Nucleus accumbens (tissue), 56 donors: ENCODE measurements around the gene NF2.

Experiments used
- DNase-seq, 56 donors: peaks; one replicate each; lab custom pipeline; 2025; lab: John Stamatoyannopoulos, UW

Gene NF2

GRCh38 chr22:29715240-29715639 lies 111.8 kb downstream of the NF2 start:
- DNase-seq = no peak

GRCh38 chr22:29715705-29716104 lies 112.3 kb downstream of the NF2 start:
- DNase-seq = no peak

DNA sequence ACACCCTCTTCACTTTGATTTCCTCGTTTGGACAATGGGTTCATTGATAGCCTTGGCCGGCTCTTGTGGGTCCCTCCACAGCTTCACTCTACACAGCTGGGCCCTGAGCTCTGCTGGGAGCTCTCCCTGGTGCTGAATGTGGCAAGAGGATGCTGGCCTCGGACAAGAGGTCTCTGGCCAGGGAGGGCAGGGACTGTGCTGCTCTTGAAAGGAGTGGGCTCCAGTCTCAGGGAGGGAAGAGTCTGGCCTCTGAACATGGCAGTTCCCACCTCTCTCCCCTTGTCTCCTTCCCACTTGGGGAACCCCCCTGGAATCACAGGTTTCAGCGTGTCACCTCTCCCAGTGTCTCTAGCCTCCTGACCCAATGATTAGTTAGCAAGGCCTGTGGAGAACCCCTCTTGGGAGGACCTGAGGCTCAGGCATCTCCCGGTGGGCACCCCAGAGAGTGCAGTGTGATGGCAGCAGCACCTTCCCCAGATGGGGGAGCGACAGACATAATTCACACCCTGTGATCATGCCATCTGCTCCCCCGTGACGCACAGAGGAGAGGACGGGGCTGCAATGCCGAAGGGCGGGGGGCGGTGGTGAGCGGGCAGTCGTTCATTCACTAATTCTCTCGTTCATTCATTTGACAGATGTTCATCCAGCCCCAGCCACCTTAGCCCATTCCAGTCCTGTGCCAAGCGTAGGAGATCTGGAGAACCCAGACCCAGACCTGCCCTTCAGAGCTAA lies 113.5 kb downstream of the NF2 start:
- DNase-seq = peak in 51 of 56 donors; percentile 6 to 87 (median 61)

GRCh38 chr22:29717789-29718188 lies 114.4 kb downstream of the NF2 start:
- no peak for DNase-seq

DNA sequence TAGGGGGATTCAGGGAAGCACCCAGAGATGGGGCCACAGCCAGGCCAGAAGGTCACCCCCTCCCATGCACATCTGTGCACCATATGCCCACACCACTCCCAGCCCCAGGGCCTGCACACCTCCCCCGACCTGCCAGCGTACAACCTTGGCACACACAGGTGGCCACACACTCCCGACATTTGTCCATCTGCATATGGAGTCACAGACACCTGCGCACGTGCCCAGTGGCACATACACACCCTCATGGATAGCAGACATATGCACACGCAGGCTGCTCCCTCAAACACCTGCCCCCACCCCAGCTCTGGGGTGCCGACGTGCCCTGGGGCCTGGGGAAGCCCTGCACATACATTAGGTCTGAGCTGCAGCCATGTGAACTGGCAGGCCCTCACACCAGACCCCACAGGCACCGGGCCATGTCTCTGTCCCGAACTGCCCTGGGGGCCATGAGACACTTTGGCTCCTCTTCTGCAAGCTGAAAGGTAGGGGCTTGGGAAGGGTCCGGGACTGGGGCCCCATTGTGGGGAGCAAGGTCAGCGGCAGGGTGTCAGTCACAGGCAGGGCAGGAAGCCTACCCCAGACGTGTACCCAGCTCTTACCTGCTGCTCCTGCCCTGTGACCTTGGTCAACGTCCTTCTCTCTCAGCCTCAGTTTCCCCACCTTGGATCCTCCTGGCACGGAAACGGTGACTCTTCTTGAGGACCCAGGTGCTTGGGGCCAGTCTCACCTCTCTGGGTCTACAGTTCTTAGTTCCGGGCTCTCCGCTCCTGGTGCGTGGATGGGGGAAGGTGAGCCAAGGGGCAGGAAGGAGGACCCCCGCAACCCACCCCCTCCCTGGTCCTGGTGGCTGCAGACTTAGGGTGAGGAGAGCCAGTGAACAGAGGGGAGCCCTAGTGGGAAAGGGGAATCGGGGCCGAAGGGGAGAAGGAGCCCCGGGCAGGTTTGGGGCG lies 115.8 kb downstream of the NF2 start:
- no peak for DNase-seq

GRCh38 chr22:29719899-29720645 lies 116.6 kb downstream of the NF2 start, which contains the start of gene CABP7:
TSS of gene CABP7 (plus strand) at chr22:29720003. CDS start at chr22:29720425, 422 bp downstream.
- no peak for DNase-seq

GRCh38 chr22:29720811-29721323 lies 117.4 kb downstream of the NF2 start:
- no peak for DNase-seq

- no peak for DNase-seq
Measured at GRCh38 chr22:29722151-29722550, 118.7 kb downstream of the NF2 start.

DNA sequence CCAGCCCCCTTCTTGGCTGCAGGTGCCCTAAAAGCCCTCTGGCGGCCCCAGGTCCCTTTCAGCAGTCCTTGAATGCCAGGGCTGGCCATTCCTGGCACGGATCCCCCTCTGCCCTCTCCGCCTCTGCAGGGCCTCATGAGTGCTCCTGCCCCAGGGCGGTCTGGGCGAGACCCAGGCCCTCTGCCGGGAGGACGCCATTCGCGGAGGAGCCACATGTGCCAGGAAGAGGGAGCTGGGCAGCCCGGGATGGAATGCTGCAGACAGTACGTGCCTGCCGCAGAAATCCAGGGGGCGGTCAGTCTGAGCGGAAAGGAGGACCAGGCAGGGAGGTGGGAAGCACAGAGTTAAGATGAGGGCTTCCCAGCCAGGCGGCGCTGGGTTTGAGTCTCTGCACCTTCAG lies 119.2 kb downstream of the NF2 start:
- no peak for DNase-seq

- no peak for DNase-seq
Measured at GRCh38 chr22:29723766-29724165, 120.3 kb downstream of the NF2 start.

- no peak for DNase-seq
Measured at GRCh38 chr22:29724843-29725242, 121.4 kb downstream of the NF2 start.

DNA sequence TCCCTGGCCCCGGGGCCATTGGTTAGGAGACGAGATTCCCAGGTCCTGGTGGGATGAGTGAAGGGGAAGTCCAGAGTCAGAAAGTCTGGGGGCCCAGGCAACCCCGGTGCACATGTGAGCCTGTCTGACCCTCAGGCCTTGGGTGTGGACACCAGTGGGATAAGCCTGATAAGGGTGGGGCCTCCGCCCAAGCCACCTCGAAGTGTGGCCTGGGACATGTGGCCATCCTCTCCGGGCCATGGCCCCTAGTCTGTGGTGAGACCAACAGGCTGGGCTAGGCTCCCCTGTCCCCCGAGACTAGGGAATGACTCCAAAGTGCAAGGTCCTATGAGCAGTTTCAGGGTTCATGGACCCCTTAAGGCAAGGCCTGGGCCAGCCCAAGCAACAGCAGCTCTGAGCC lies 122.7 kb downstream of the NF2 start:
- no peak for DNase-seq

DNA sequence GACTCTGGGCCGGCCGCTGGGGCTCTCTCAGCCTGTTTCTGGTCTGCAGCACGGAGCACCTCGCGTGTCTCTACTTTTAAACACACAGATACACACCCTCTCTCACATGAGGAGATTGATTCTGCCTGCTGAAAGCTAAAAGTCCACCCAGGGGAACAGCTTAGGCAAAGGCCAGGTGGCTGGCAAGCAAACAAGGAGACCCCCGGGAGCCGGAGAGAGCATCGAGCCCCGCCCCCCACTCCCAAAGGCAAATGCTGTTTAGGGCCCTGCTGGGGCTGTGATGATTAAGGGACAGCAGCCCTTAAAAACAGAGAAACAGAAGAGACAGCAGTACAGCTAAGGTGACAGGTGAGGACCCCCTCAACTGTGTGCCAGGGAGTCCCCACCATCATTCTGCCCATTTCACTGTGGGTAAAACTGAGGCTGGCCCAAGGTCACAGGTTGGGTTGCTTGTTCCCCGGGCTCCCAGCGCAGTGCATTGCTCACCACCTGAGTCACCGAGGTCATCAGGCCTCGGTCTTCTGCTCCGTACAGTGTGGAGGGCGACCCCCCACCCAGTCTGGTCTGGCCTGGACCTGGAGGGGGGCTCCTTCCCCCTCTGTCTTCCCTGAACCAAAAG lies 123.2 kb downstream of the NF2 start:
- DNase-seq = peak in 1 of 56 donors; percentile 51

DNA sequence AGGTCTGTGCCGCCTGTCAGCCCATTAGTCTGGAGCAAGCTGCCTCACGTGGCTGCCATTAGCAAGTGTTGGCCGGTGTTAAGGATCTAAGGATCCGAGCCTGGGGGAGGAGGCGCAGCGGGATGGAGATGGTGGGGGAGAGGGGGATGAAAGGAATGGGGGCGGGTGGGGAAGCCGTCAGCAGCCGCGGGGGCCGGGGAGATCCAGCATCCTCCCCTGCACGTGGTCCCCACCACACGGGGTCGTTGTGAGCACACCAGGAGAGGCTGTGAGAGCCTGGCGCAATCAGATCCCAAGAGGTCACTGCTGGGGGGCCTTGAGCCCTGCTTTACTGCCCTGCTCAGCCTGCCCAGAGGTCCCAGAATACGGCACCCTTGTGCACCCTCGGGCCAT lies 123.7 kb downstream of the NF2 start:
- peak in 9 of 56 donors; percentile 7 to 51 (median 15) for DNase-seq

DNA sequence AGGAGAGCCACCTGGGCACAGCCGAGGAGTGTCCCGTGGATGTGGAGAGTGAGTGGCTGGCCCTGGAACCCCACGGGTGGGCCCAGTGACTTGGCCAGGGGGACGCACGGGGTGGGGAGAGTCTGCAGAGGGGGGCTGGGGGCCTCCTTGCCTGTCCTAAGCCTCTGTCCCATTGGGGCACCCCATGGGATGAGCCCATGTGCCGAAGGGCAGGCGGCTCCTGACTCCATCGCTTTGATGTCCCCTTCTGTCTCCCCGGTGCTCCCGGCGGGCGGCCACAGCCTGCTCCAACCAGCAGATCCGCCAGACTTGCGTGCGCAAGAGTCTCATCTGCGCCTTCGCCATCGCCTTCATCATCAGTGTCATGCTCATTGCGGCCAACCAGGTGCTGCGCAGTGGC lies 125.7 kb downstream of the NF2 start:
- DNase-seq = no peak

GRCh38 chr22:29731058-29731850 lies 127.8 kb downstream of the NF2 start:
- no peak for DNase-seq

- no peak for DNase-seq
Measured at GRCh38 chr22:29732883-29733282, 129.4 kb downstream of the NF2 start.

- peak in 6 of 56 donors; percentile 1 to 23 (median 9) for DNase-seq
Measured at GRCh38 chr22:29733362-29734201, 130.1 kb downstream of the NF2 start.
